Naive thymus-derived CD8-positive, alpha-beta T cell (primary cell): Measurements from ENCODE around the gene RUNX2. TPM values are rescaled to one million over a fixed set of nuclear protein-coding genes. Genes with fewer than 3 reads are reported as not detected.
A peak's percentile ranks its signal among the peaks of the same experiment; 100 is the strongest.

Source experiments
- ATAC-seq, 2 donors: fragments of 150-1000 bp; cut with Tn5 transposase in 1 of 2; sonication (Bioruptor Pico), chemical (Tn5 transposase) in 1 of 2; 1 replicate in 1 of 2; 2 replicates in 1 of 2; pipeline ENCODE4 v1.10.0; 2021; ENCODE audit warnings: mild to moderate bottlenecking in 2 of 2, moderate library complexity in 2 of 2
- POLR2A ChIA-PET: fragments of 350-600 bp; sonication (Branson Sonifier 250); formaldehyde crosslinking; loops from one replicate; lab custom pipeline; 2021; ENCODE audit warnings: antibody characterized with exemption; lab: Charles Lee
- DNase-seq, 10 donors: peaks; one replicate each; pipeline versions ENCODE4 v3.0.0 to v3.0.0-alpha.2; 2020 to 2022
- H3K27ac Mint-ChIP-seq, 10 donors: one replicate each; pipeline ENCODE4 v1.8.0; 2020 to 2022; ENCODE audit warnings: mild to moderate bottlenecking in 10 of 10, mixed read lengths in 10 of 10, moderate library complexity in 4 of 10, inconsistent platforms in 1 of 10
- H3K27me3 Mint-ChIP-seq, 5 donors: one replicate each; pipeline ENCODE4 v1.8.0; 2021 to 2022; ENCODE audit warnings: mixed read lengths in 5 of 5
- H3K36me3 Mint-ChIP-seq, 3 donors: one replicate each; pipeline ENCODE4 v1.8.0; 2020 to 2022; ENCODE audit warnings: mixed read lengths in 3 of 3, mild to moderate bottlenecking in 2 of 3, inconsistent platforms in 1 of 3
- H3K4me1 Mint-ChIP-seq, 4 donors: one replicate each; pipeline ENCODE4 v1.8.0; 2021 to 2022; ENCODE audit warnings: mixed read lengths in 4 of 4
- H3K4me3 Mint-ChIP-seq, 10 donors: one replicate each; pipeline ENCODE4 v1.8.0; 2020 to 2022; ENCODE audit warnings: mild to moderate bottlenecking in 10 of 10, mixed read lengths in 10 of 10, moderate library complexity in 6 of 10, inconsistent platforms in 1 of 10
- H3K9me3 Mint-ChIP-seq, 9 donors: one replicate each; pipeline ENCODE4 v1.8.0; 2020 to 2022; ENCODE audit warnings: mixed read lengths in 9 of 9, mild to moderate bottlenecking in 3 of 9, inconsistent platforms in 1 of 9, moderate library complexity in 1 of 9
- polyA plus RNA-seq, 3 donors: library from polyadenylated mRNA; unstranded; fragments of 300-500 nt; fragmentation: Illumina TruSeq; gene quantifications; one replicate each; pipeline ENCODE4 v1.2.3, GENCODE V29; 2021
- total RNA-seq, 8 experiments: library from RNA in 2 of 8; stranded (reverse) in 2 of 8; gene quantifications; one replicate each; pipeline ENCODE4 v1.2.3 and lab custom pipeline; 2021 to 2026

RUNX2 gene
- total and polyA plus RNA-seq, 5 experiments from 2014 or later = 31.3 to 44.3 (median 36.7) TPM

GRCh38 chr6:45614488-45615285, 286.6 kb downstream of the RUNX2 start:
- peak overlapping the region in 2 of 10 donors; percentile 4 to 8 for H3K27ac Mint-ChIP-seq
- no peak for ATAC-seq
- H3K4me3 Mint-ChIP-seq = no peak overlapping the region
- DNase-seq = no peak
- H3K4me1 Mint-ChIP-seq = peaks cover 3 to 11% (median 8%) of the 10 kb centered on the region in 4 donors
- no peaks in the 10 kb centered on the region for H3K36me3 Mint-ChIP-seq
- POLR2A ChIA-PET = interaction anchor here (0.8 kb wide), 1 partner anchor 28 kb away, joined by 5 read pairs; no protein-coding TSS in a partner anchor
- H3K9me3 Mint-ChIP-seq = no peaks in the 10 kb centered on the region
- H3K27me3 Mint-ChIP-seq = peaks cover 0 to 1% (median 0%) of the 10 kb centered on the region in 5 donors

- Mint-ChIP-seq H3K4me1 (peaks cover 13 to 25% (median 20%) of the 10 kb centered on the region in 4 donors), H3K4me3 (no peak overlapping the region), H3K27ac (no peak overlapping the region), H3K36me3 (no peaks in the 10 kb centered on the region), H3K9me3 (no peaks in the 10 kb centered on the region), H3K27me3 (peaks cover 0 to 1% (median 0%) of the 10 kb centered on the region in 5 donors)
- no peak for ATAC-seq
- DNase-seq = no peak
- POLR2A ChIA-PET = no interaction called here
Measured at GRCh38 chr6:45616209-45616608, 288.1 kb downstream of the RUNX2 start.

GRCh38 chr6:45617441-45617840, 289.3 kb downstream of the RUNX2 start:
- no peak overlapping the region for H3K4me3 Mint-ChIP-seq
- POLR2A ChIA-PET = no interaction called here
- peaks cover 0 to 1% (median 0%) of the 10 kb centered on the region in 5 donors for H3K27me3 Mint-ChIP-seq
- peaks cover 0 to 1% (median 0%) of the 10 kb centered on the region in 9 donors for H3K9me3 Mint-ChIP-seq
- peaks cover 13 to 25% (median 21%) of the 10 kb centered on the region in 4 donors for H3K4me1 Mint-ChIP-seq
- ATAC-seq (no peak), DNase-seq (no peak)
- H3K36me3 Mint-ChIP-seq = no peaks in the 10 kb centered on the region
- H3K27ac Mint-ChIP-seq = peak overlapping the region in 3 of 10 donors; percentile 2 to 32 (median 22)

- no peak overlapping the region for H3K4me3 Mint-ChIP-seq
- ATAC-seq (no peak), DNase-seq (no peak)
- peak overlapping the region in 2 of 10 donors; percentile 16 to 18 for H3K27ac Mint-ChIP-seq
- H3K9me3 Mint-ChIP-seq = peaks cover 0 to 3% (median 0%) of the 10 kb centered on the region in 9 donors
- peaks cover 13 to 25% (median 21%) of the 10 kb centered on the region in 4 donors for H3K4me1 Mint-ChIP-seq
- POLR2A ChIA-PET = no interaction called here
- H3K36me3 Mint-ChIP-seq = no peaks in the 10 kb centered on the region
- peaks cover 0 to 1% (median 0%) of the 10 kb centered on the region in 5 donors for H3K27me3 Mint-ChIP-seq
Measured at GRCh38 chr6:45618259-45618658, 290.1 kb downstream of the RUNX2 start.

GRCh38 chr6:45619211-45619760, 291.2 kb downstream of the RUNX2 start:
- POLR2A ChIA-PET = interaction anchor here (1.1 kb wide), 2 partner anchors 32 to 242 kb away, joined by 3 to 4 read pairs; partner anchors contain the start of gene SUPT3H
- Mint-ChIP-seq H3K27me3 (peaks cover 0 to 1% (median 0%) of the 10 kb centered on the region in 5 donors), H3K9me3 (peaks cover 0 to 3% (median 0%) of the 10 kb centered on the region in 9 donors), H3K36me3 (no peaks in the 10 kb centered on the region), H3K4me3 (peak overlapping the region in 1 of 10 donors; percentile 7), H3K4me1 (peaks cover 13 to 25% (median 21%) of the 10 kb centered on the region in 4 donors), H3K27ac (peak overlapping the region in 7 of 10 donors; percentile 38 to 90 (median 75))
- DNase-seq = no peak
- ATAC-seq = no peak

GRCh38 chr6:45619994-45620471, 291.9 kb downstream of the RUNX2 start:
- Mint-ChIP-seq H3K4me3 (peak overlapping the region in 8 of 10 donors; percentile 2 to 62 (median 42)), H3K27me3 (no peaks in the 10 kb centered on the region), H3K27ac (peak overlapping the region; percentile 33 to 90 (median 72)), H3K4me1 (peaks cover 13 to 25% (median 20%) of the 10 kb centered on the region in 4 donors), H3K36me3 (no peaks in the 10 kb centered on the region), H3K9me3 (peaks cover 0 to 3% (median 0%) of the 10 kb centered on the region in 9 donors)
- peak in 3 of 10 donors; percentile 12 to 36 (median 25) for DNase-seq
- POLR2A ChIA-PET = interaction anchor here (1.1 kb wide), 2 partner anchors 33 to 243 kb away, joined by 3 to 4 read pairs; partner anchors contain the start of gene SUPT3H
- ATAC-seq = peak; percentile 41 to 68

- H3K9me3 Mint-ChIP-seq = peaks cover 0 to 9% (median 0%) of the 10 kb centered on the region in 9 donors
- ATAC-seq = no peak
- no peak overlapping the region for H3K4me3 Mint-ChIP-seq
- no peak overlapping the region for H3K27ac Mint-ChIP-seq
- no peaks in the 10 kb centered on the region for H3K36me3 Mint-ChIP-seq
- H3K4me1 Mint-ChIP-seq = peaks cover 17 to 20% (median 19%) of the 10 kb centered on the region in 4 donors
- POLR2A ChIA-PET = no interaction called here
- DNase-seq = no peak
- H3K27me3 Mint-ChIP-seq = no peaks in the 10 kb centered on the region
Measured at GRCh38 chr6:45624228-45624627, 296.1 kb downstream of the RUNX2 start.

- Mint-ChIP-seq H3K27me3 (no peaks in the 10 kb centered on the region), H3K9me3 (peaks cover 0 to 9% (median 0%) of the 10 kb centered on the region in 9 donors), H3K4me3 (no peak overlapping the region), H3K4me1 (peaks cover 8 to 12% (median 10%) of the 10 kb centered on the region in 4 donors), H3K36me3 (no peaks in the 10 kb centered on the region), H3K27ac (no peak overlapping the region)
- no peak for DNase-seq
- ATAC-seq = no peak
- POLR2A ChIA-PET = no interaction called here
Measured at GRCh38 chr6:45625191-45625664, 297.1 kb downstream of the RUNX2 start.

- H3K27me3 Mint-ChIP-seq = no peaks in the 10 kb centered on the region
- H3K27ac Mint-ChIP-seq = peak overlapping the region in 2 of 10 donors; percentile 10 to 72
- H3K4me3 Mint-ChIP-seq = no peak overlapping the region
- POLR2A ChIA-PET = no interaction called here
- DNase-seq (no peak), ATAC-seq (no peak)
- no peaks in the 10 kb centered on the region for H3K36me3 Mint-ChIP-seq
- peaks cover 0 to 9% (median 0%) of the 10 kb centered on the region in 9 donors for H3K9me3 Mint-ChIP-seq
- peaks cover 0 to 10% (median under 1%) of the 10 kb centered on the region in 4 donors for H3K4me1 Mint-ChIP-seq
Measured at GRCh38 chr6:45626087-45626891, 298.2 kb downstream of the RUNX2 start.

GRCh38 chr6:45630314-45630713, 302.2 kb downstream of the RUNX2 start:
- no peak for DNase-seq
- Mint-ChIP-seq H3K36me3 (no peaks in the 10 kb centered on the region), H3K27ac (no peak overlapping the region), H3K4me3 (no peak overlapping the region), H3K27me3 (no peaks in the 10 kb centered on the region), H3K9me3 (peaks cover 0 to 9% (median 0%) of the 10 kb centered on the region in 9 donors), H3K4me1 (peaks cover 0 to 9% (median 6%) of the 10 kb centered on the region in 4 donors)
- ATAC-seq = no peak
- POLR2A ChIA-PET = no interaction called here

GRCh38 chr6:45630801-45631200, 302.7 kb downstream of the RUNX2 start:
- POLR2A ChIA-PET = no interaction called here
- ATAC-seq = no peak

GRCh38 chr6:45631396-45631795, 303.3 kb downstream of the RUNX2 start:
- POLR2A ChIA-PET = no interaction called here
- H3K27ac Mint-ChIP-seq = no peak overlapping the region
- peaks cover 0 to 9% (median 6%) of the 10 kb centered on the region in 4 donors for H3K4me1 Mint-ChIP-seq
- H3K4me3 Mint-ChIP-seq = no peak overlapping the region
- no peaks in the 10 kb centered on the region for H3K36me3 Mint-ChIP-seq
- no peaks in the 10 kb centered on the region for H3K27me3 Mint-ChIP-seq
- ATAC-seq = no peak
- DNase-seq = no peak
- peaks cover 0 to 9% (median 0%) of the 10 kb centered on the region in 9 donors for H3K9me3 Mint-ChIP-seq

More at GRCh38 chr6:45630801-45631200, 302.7 kb downstream of the RUNX2 start:
- peaks cover 0 to 9% (median 0%) of the 10 kb centered on the region in 9 donors for H3K9me3 Mint-ChIP-seq
- H3K4me3 Mint-ChIP-seq = no peak overlapping the region
- no peaks in the 10 kb centered on the region for H3K27me3 Mint-ChIP-seq
- peaks cover 0 to 9% (median 6%) of the 10 kb centered on the region in 4 donors for H3K4me1 Mint-ChIP-seq
- no peak overlapping the region for H3K27ac Mint-ChIP-seq
- H3K36me3 Mint-ChIP-seq = no peaks in the 10 kb centered on the region
- DNase-seq = no peak
